Stimulated activated CD8-positive, alpha-beta memory T cell treated with anti-CD3 and anti-CD28 coated beads, Interleukin-15, amount 100 ng/mL, for 48 hours (primary cell): ENCODE results near the gene SPC25.

Experiments
- DNase-seq, 2 donors: peaks; one replicate each; pipeline ENCODE4 v3.0.0-alpha.2; 2020; ENCODE audit warnings: low read depth in 2 of 2

The SPC25 gene

DNA sequence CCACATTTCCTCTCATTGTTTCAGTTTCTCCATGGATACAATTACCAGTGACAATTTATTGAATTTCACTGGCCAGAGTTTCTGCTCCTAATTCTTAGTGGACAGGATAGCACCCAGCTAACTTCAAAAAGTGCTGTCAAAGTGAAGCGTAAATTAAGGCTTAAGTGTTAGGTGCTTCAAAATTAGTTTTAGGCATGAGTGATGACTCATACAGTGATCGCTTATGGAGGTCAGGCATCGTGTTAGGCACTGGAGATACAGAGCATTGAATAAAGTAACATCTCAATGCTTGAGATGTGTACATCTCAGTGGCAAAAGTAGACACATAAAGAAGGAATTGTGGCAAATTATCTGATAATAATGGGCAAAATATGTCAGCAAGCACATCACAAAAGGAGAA is 47.0 kb downstream of the SPC25 start:
- DNase-seq, result no peak

DNA sequence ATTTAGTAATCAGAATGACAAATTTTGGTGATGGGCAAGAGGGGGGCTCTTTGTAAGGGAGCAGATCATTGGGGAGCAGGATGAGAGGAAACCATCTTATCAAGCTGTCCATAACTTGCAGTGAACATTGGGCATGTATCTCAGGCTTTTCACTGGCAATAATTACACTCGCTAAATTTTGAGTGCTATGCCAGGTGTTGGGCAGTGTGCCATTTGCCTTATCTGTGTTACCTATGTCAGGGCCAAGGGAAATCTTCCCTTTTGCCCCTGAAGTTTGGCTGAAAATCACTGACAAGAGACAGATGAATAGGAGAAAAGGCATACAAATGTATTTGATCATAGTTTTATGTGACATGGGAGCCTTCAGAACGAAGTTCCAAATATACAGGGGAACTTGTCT is 48.8 kb downstream of the SPC25 start:
- DNase-seq, result no peak

DNA sequence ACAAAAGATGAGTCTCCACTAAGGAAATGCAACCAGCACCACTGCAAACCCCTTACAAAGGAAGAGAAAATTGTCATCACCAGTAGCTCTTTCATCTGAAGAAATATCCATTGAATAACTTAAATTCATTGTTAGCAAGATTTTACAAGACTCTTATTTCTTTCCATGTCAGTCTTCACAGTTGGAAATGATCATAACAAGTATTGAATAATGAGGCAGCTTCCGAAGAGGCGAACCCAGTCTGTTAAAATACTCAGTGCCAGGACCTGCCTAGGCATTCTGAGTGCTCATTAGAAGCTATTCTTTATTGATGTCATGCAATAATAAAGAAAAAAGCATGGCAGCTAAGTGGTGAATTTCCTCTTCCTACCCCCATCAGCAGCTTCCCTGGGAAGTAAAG is 54.3 kb downstream of the SPC25 start:
- DNase-seq, result no peak

DNA sequence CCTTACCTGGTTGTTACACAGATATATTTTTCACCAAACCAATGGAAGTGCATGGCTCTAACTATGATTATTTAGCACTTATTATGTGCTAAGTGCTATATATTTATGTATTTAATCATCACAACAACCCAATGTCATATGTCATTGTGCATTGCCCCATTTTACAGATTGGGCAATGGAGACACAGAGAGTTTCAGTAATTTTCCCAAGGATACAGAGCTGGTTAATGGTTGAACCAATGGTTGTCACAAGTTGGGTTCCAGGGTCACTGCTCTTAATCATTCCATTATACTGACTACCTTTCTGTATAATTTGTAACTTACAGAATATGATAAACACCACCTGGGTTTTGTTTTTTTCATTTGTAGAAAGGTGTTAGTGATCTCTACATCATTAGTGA is 58.6 kb downstream of the SPC25 start:
- no peak for DNase-seq

DNA sequence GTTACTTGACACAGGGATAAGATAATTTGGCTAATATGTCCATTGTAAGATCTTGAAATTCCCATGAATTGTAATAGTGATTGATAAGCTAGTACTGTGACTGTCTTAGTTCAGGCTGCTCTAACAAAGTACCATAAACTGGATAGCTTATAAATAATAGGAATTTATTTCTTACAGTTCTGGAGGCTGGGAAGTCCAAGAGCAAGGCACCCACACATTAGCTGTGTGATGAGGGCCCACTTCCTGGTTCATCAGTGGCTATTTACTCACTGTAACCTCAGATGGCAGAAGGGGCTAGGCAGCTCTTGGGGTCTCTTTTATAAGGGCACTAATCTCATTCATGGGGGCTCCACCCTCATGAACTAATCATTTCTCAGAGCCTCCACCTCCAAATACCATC is 59.3 kb downstream of the SPC25 start:
- DNase-seq, result no peak

DNA sequence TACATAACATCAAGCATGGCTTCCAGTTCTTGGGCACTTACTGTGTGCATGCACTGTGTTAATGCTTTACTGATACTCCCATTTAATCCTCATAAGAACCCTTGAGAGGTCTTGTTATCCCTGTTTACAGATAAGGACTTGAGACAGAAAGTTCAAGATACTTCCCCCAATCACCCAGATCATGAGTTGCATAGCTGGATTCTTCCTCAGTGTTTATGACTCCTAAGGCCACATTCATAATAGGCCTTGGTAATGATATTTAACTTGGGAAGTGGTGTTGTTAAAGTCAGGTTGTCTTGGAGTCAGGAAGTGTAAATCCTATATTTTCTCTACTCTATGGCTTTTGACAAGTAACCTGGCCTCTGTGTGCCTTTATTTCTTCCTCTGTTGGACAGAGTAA is 65.1 kb downstream of the SPC25 start:
- no peak for DNase-seq

DNA sequence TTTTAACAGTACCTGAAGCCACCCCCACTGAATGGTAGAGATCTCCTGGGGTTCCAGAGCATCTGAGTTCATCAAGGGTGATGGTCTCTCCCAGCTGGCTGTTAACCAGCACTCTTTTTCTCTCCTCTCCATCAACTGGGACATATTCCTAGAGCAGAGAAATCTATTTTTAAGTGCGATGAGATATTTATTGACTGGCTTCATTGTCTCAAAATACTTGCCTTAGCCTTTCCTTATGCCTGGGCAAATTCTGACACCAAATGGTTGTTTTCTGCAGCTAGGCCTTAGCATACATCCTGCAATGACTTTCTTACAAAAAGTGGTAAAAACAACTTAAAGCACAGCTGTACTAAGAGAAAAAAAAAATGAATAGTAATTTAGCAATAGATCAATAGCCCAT is 68.2 kb downstream of the SPC25 start:
- no peak for DNase-seq

DNA sequence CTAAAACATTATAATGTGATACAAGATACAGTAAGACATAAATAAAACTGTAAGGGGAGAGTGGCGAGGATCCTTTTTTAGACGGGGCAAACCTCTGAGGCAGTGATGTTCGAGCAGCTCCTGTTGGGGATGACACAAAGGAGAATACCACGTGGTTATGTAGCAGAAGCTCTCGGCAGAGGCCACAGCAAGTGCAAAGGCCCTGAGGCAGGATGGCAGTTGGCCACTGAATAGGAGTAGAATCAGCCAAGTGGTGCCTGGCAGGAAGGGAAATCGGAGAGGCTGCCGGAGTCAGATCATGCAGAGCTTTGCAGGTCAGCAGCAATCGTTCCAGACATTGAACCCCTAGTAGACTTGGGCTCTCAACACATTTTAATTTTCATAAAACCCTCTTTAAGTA is 68.7 kb downstream of the SPC25 start:
- no peak for DNase-seq
